SK-N-SH (cell line): ENCODE results near the gene NCKAP5. TPM values are rescaled to one million over a fixed set of nuclear protein-coding genes. Genes with fewer than 3 reads are reported as not detected.

Source experiments
- CTCF ChIA-PET: fragments of 300-600, 350-600 bp; formaldehyde crosslinking; extraction: SDS; loops from one replicate; lab custom pipeline; 2021; lab: Yijun Ruan, JAX
- POLR2A ChIA-PET: fragments of 350-600 bp; sonication (Branson Sonifier 250); formaldehyde crosslinking; extraction: SDS; loops from one replicate; lab custom pipeline; 2020; ENCODE audit warnings: antibody characterized with exemption, inconsistent platforms; lab: Yijun Ruan, JAX
- DNase-seq: peaks from one replicate; pipeline ENCODE4 v3.0.0; 2012
- H2AFZ ChIP-seq: fragments of 200-600 bp; sonication (generic); 2 replicates; pipeline ENCODE4 v1.8.1; 2016; ENCODE audit warnings: antibody characterized with exemption, mild to moderate bottlenecking, low read depth
- H3F3A ChIP-seq: fragments of 200-600 bp; sonication (generic); replicated peaks from 2 replicates; pipeline ENCODE3; 2016; ENCODE audit warnings: antibody characterized with exemption, mild to moderate bottlenecking; ENCODE audit not compliant: insufficient read depth
- H3K27ac ChIP-seq, 2 experiments: fragments of 200-500 bp in 1 of 2; fragments of 200-600 bp in 1 of 2; sonication (Bioruptor generic) in 1 of 2; sonication (generic), shearing (Covaris generic) in 1 of 2; 2 replicates each; pipeline versions ENCODE4 v1.5.1 to v1.6.1; 2014 to 2016; ENCODE audit warnings: low read depth in 2 of 2, inconsistent platforms in 1 of 2, low read length in 1 of 2, mild to moderate bottlenecking in 1 of 2, mixed read lengths in 1 of 2
- H3K27me3 ChIP-seq: fragments of 200-600 bp; sonication (generic), shearing (Covaris generic); 2 replicates; pipeline ENCODE4 v1.6.1; 2016; ENCODE audit warnings: mixed run types; ENCODE audit not compliant: insufficient read depth
- H3K36me3 ChIP-seq, 2 experiments: fragments of 200-500 bp in 1 of 2; fragments of 200-600 bp in 1 of 2; sonication (Bioruptor generic) in 1 of 2; sonication (generic) in 1 of 2; replicated peaks in 1 of 2; 2 replicates each; pipeline versions ENCODE3 to v1.5.1; 2014 to 2016; ENCODE audit warnings: low read length in 1 of 2, mild to moderate bottlenecking in 1 of 2; ENCODE audit not compliant: insufficient read depth in 2 of 2, control insufficient read depth in 1 of 2
- H3K4me1 ChIP-seq, 2 experiments: fragments of 200-500 bp in 1 of 2; fragments of 200-600 bp in 1 of 2; sonication (Bioruptor generic) in 1 of 2; sonication (generic), shearing (Covaris generic) in 1 of 2; 2 replicates each; pipeline versions ENCODE4 v1.5.1 to v1.6.1; 2014 to 2016; ENCODE audit warnings: low read depth in 1 of 2, low read length in 1 of 2, mixed run types in 1 of 2; ENCODE audit not compliant: insufficient read depth in 2 of 2, control insufficient read depth in 1 of 2
- H3K4me2 ChIP-seq: fragments of 200-600 bp; sonication (generic), shearing (Covaris generic); 2 replicates; pipeline ENCODE4 v1.6.1; 2017; ENCODE audit warnings: mixed run types
- H3K4me3 ChIP-seq, 2 experiments: fragments of 200-500 bp in 1 of 2; fragments of 200-600 bp in 1 of 2; sonication (Bioruptor generic) in 1 of 2; sonication (generic), shearing (Covaris generic) in 1 of 2; 2 replicates each; pipeline versions ENCODE4 v1.5.1 to v1.8.1; 2014 to 2016; ENCODE audit warnings: low read depth in 2 of 2, inconsistent platforms in 1 of 2, low read length in 1 of 2, mild to moderate bottlenecking in 1 of 2, mixed read lengths in 1 of 2, moderate library complexity in 1 of 2
- H3K79me2 ChIP-seq: fragments of 200-600 bp; sonication (generic); 2 replicates; pipeline ENCODE4 v1.8.1; 2017; ENCODE audit warnings: mild to moderate bottlenecking; ENCODE audit not compliant: insufficient read depth
- H3K9ac ChIP-seq: fragments of 200-600 bp; sonication (generic); 2 replicates; pipeline ENCODE4 v1.6.1; 2017; ENCODE audit warnings: mixed run types
- H3K9me2 ChIP-seq: fragments of 200-600 bp; sonication (generic); 2 replicates; pipeline ENCODE4 v1.6.1; 2017; ENCODE audit warnings: mixed run types
- H3K9me3 ChIP-seq: fragments of 200-600 bp; sonication (generic); 2 replicates; pipeline ENCODE4 v1.6.1; 2017; ENCODE audit warnings: mixed run types, mild to moderate bottlenecking, moderate library complexity
- H4K20me1 ChIP-seq: fragments of 200-600 bp; sonication (generic); 2 replicates; pipeline ENCODE4 v1.6.1; 2017; ENCODE audit warnings: mild to moderate bottlenecking, mixed run types; ENCODE audit not compliant: insufficient read depth
- CHD2 ChIP-seq: fragments of 150-350 bp; IDR thresholded peaks from 2 replicates; pipeline ENCODE4 v1.6.1; 2018; ENCODE audit warnings: low read length; ENCODE audit not compliant: partially characterized antibody
- EP300 ChIP-seq, 2 experiments: IDR thresholded peaks; 2 replicates each; pipeline versions ENCODE4 v1.4.0 to v1.6.1; 2012; ENCODE audit warnings: borderline replicate concordance in 1 of 2, low read depth in 1 of 2, low read length in 1 of 2
- EZH2phosphoT487 ChIP-seq: fragments of 200-600 bp; sonication (generic); IDR thresholded peaks from 2 replicates; pipeline ENCODE4 v1.6.1; 2017; ENCODE audit warnings: low read depth, mixed run types, mild to moderate bottlenecking, antibody characterized with exemption, moderate library complexity, borderline replicate concordance
- FOXJ3 ChIP-seq: sonication (generic); formaldehyde crosslinking; IDR thresholded peaks from 2 replicates; pipeline ENCODE4 v1.5.1; 2020; ENCODE audit warnings: mild to moderate bottlenecking, missing genetic modification reagents
- JUND ChIP-seq: IDR thresholded peaks from 2 replicates; pipeline ENCODE4 v1.4.0; 2012
- MEF2A ChIP-seq: IDR thresholded peaks from 2 replicates; pipeline ENCODE4 v1.4.0; 2012; ENCODE audit warnings: low read depth, borderline replicate concordance
- MXI1 ChIP-seq: IDR thresholded peaks from 2 replicates; pipeline ENCODE4 v1.6.1; 2012; ENCODE audit warnings: mild to moderate bottlenecking, low read depth, low read length, improper control_type of control experiment
- POLR2AphosphoS5 ChIP-seq: IDR thresholded peaks from 2 replicates; pipeline ENCODE4 v1.6.1; 2012; ENCODE audit warnings: low read depth, low read length
- RCOR1 ChIP-seq: fragments of 150-350 bp; IDR thresholded peaks from 2 replicates; pipeline ENCODE4 v1.6.1; 2017; ENCODE audit warnings: antibody characterized with exemption, low read length
- REST ChIP-seq: IDR thresholded peaks from 2 replicates; pipeline ENCODE4 v1.6.1; 2012; ENCODE audit warnings: mild to moderate bottlenecking, low read depth, low read length, moderate library complexity
- RXRA ChIP-seq: IDR thresholded peaks from 2 replicates; pipeline ENCODE4 v1.4.0; 2012; ENCODE audit warnings: low read depth, mild to moderate bottlenecking, borderline replicate concordance
- TAF1 ChIP-seq: IDR thresholded peaks from 2 replicates; pipeline ENCODE4 v1.6.1; 2012; ENCODE audit warnings: low read depth, mild to moderate bottlenecking, low read length, moderate library complexity, borderline replicate concordance
- TCF12 ChIP-seq: IDR thresholded peaks from 2 replicates; pipeline ENCODE4 v1.4.0; 2012
- TEAD4 ChIP-seq: IDR thresholded peaks from 2 replicates; pipeline ENCODE4 v1.4.0; 2012; ENCODE audit warnings: mild to moderate bottlenecking, borderline replicate concordance; ENCODE audit not compliant: insufficient read depth
- USF1 ChIP-seq: IDR thresholded peaks from 2 replicates; pipeline ENCODE4 v1.4.0; 2012; ENCODE audit warnings: low read depth, borderline replicate concordance
- USF2 ChIP-seq: fragments of 150-350 bp; IDR thresholded peaks from 2 replicates; pipeline ENCODE4 v1.6.1; 2017; ENCODE audit warnings: antibody characterized with exemption, low read length, low read depth, borderline replicate concordance
- YY1 ChIP-seq: IDR thresholded peaks from 2 replicates; pipeline ENCODE4 v1.4.0; 2012; ENCODE audit warnings: low read depth, mild to moderate bottlenecking
- ZBTB33 ChIP-seq: IDR thresholded peaks from 2 replicates; pipeline ENCODE4 v1.4.0; 2012; ENCODE audit warnings: low read depth, borderline replicate concordance
- WGBS: methylation state at CpG from one replicate; pipeline ENCODE4 v1.1.6; 2017; ENCODE audit warnings: low lambda C conversion rate; 5-methylcytosine and 5-hydroxymethylcytosine counted together
- polyA plus RNA-seq, 3 experiments: library from polyadenylated mRNA; depleted of rRNA; stranded (reverse); fragments of >200 nt; gene quantifications; 2 replicates each; pipeline ENCODE4 v1.2.3, GENCODE V29; 2012

The NCKAP5 gene
- polyA plus RNA-seq, 1 of the 3 experiments (the other 2 are of a cell fraction), result 0.02 TPM

GRCh38 chr2:132849118-132849517 is 719.1 kb downstream of the NCKAP5 start:
- CTCF ChIA-PET, result interaction anchor here (1.0 kb wide), 1 partner anchor 77 kb away, joined by 3 read pairs; no protein-coding TSS in a partner anchor
- H3K36me3 ChIP-seq, result no peaks in the 10 kb centered on the region
- no peak overlapping the region for H3K4me3 ChIP-seq
- no peaks in the 10 kb centered on the region for H3K9me3 ChIP-seq
- H3K4me1 ChIP-seq, result no peaks in the 10 kb centered on the region; a peak in 1 of 4 replicates
- POLR2A ChIA-PET, result no interaction called here
- no peaks in the 10 kb centered on the region for H3K9me2 ChIP-seq
- TF ChIP-seq TCF12 (peak; percentile 49), MEF2A (peak; percentile 41; the same call in 1 of the 2 replicates), EP300 (IDR thresholded peaks at IDR 0.05; ENCODE audit: borderline replicate concordance in 1 of 2, low read depth in 1 of 2, low read length in 1 of 2) (no peak)
- TF ChIP-seq, all 33 proteins: peak for 2
- DNase-seq, result no peak
- H3K27ac ChIP-seq, result peak overlapping the region in 1 of 2 experiments; percentile 70; a peak in 2 of 4 replicates
- no peaks in the 10 kb centered on the region for H3K79me2 ChIP-seq
- H2AFZ ChIP-seq, result no peak overlapping the region
- no peak overlapping the region for H3K9ac ChIP-seq
- H3K27me3 ChIP-seq, result no peaks in the 10 kb centered on the region
- H3K4me2 ChIP-seq, result no peak overlapping the region
- no peaks in the 10 kb centered on the region for H3F3A ChIP-seq
- WGBS, result 64% methylated on average over 1 of the region's 1 CpG
- H4K20me1 ChIP-seq, result no peaks in the 10 kb centered on the region

- Histone ChIP-seq H3K9ac (no peak overlapping the region), H3K9me3 (no peaks in the 10 kb centered on the region), H3F3A (no peaks in the 10 kb centered on the region)
- no peak for DNase-seq
- TF ChIP-seq JUND (no peak), POLR2AphosphoS5 (no peak), FOXJ3 (no peak), MXI1 (no peak), YY1 (no peak), REST (no peak), TAF1 (no peak), CHD2 (no peak), ZBTB33 (no peak), TCF12 (no peak), EZH2phosphoT487 (no peak), TEAD4 (no peak), USF1 (no peak), USF2 (no peak), RCOR1 (no peak), RXRA (no peak)
- TF ChIP-seq, all 33 proteins: peak for 0
- Histone ChIP-seq H3K27me3 (no peaks in the 10 kb centered on the region), H4K20me1 (no peaks in the 10 kb centered on the region), H3K27ac (no peak overlapping the region), H3K36me3 (no peaks in the 10 kb centered on the region), H3K9me2 (peaks cover 2% of the 10 kb centered on the region; the same call in 1 of the 2 replicates), H3K4me3 (no peak overlapping the region), H2AFZ (no peak overlapping the region), H3K4me1 (no peaks in the 10 kb centered on the region), H3K79me2 (no peaks in the 10 kb centered on the region), H3K4me2 (no peak overlapping the region)
- POLR2A ChIA-PET, result no interaction called here
- CTCF ChIA-PET, result no interaction called here
Observed at GRCh38 chr2:132845339-132845738, 722.9 kb downstream of the NCKAP5 start.
